GM21619 (cell line): ENCODE results near the gene SLC37A2.

Experiments
- ATAC-seq: cut with Tn5 transposase; IDR thresholded peaks from one replicate; pipeline ENCODE4 v1.9.1; 2021; ENCODE audit not compliant: unreplicated experiment

Gene SLC37A2

GRCh38 chr11:125108469-125108868 lies 45.4 kb downstream of the SLC37A2 start:
- ATAC-seq, result no peak

- ATAC-seq, result no peak
Observed at GRCh38 chr11:125110506-125110905, 47.4 kb downstream of the SLC37A2 start.

GRCh38 chr11:125111001-125111342 lies 47.9 kb downstream of the SLC37A2 start:
- no peak for ATAC-seq

GRCh38 chr11:125111343-125112207 lies 48.5 kb downstream of the SLC37A2 start, which contains the start of gene TMEM218:
Gene TMEM218 (minus strand): TSS chr11:125111626. CDS start chr11:125102241, 9,385 bp downstream.
- peak; percentile 98 for ATAC-seq

- ATAC-seq, result no peak
Observed at GRCh38 chr11:125112208-125112604, 49.1 kb downstream of the SLC37A2 start.

GRCh38 chr11:125114518-125114917 lies 51.4 kb downstream of the SLC37A2 start:
- ATAC-seq, result no peak

- ATAC-seq, result no peak
Observed at GRCh38 chr11:125117429-125117828, 54.3 kb downstream of the SLC37A2 start.

GRCh38 chr11:125123194-125123946 lies 60.3 kb downstream of the SLC37A2 start:
- ATAC-seq, result no peak

GRCh38 chr11:125123947-125124617 lies 61.0 kb downstream of the SLC37A2 start:
- peak; percentile 89 for ATAC-seq

- ATAC-seq, result no peak
Observed at GRCh38 chr11:125124618-125124992, 61.5 kb downstream of the SLC37A2 start.

GRCh38 chr11:125128450-125128849 lies 65.3 kb downstream of the SLC37A2 start:
- ATAC-seq, result no peak

GRCh38 chr11:125129316-125129993 lies 66.3 kb downstream of the SLC37A2 start:
- ATAC-seq, result no peak

GRCh38 chr11:125132071-125132470 lies 69.0 kb downstream of the SLC37A2 start:
- ATAC-seq, result no peak

- ATAC-seq, result no peak
Observed at GRCh38 chr11:125132596-125132995, 69.5 kb downstream of the SLC37A2 start.

GRCh38 chr11:125136001-125136400 lies 72.9 kb downstream of the SLC37A2 start:
- ATAC-seq, result no peak

- no peak for ATAC-seq
Observed at GRCh38 chr11:125138966-125139365, 75.9 kb downstream of the SLC37A2 start.

- ATAC-seq, result no peak
Observed at GRCh38 chr11:125139778-125140177, 76.7 kb downstream of the SLC37A2 start.
